K562 (cell line): ENCODE measurements around the gene ELAVL3. TPM values are rescaled to one million over a fixed set of nuclear protein-coding genes. Genes with fewer than 3 reads are reported as not detected.
A peak's percentile ranks its signal among the peaks of the same experiment; 100 is the strongest.

Source experiments
- ATAC-seq: fragments of 200-7000 bp; cut with Tn5 transposase; 3 replicates; pipeline ENCODE4 v1.9.1; 2020; ENCODE audit warnings: moderate library complexity
- BruUV-seq: library from RNA; stranded (reverse); fragments of 400-500 nt; replicated peaks from 2 replicates; lab custom pipeline; 2021; lab: Mats Ljungman, UMichigan
- CTCF ChIA-PET: fragments of 300-600 bp; formaldehyde crosslinking; extraction: SDS; loops from one replicate; lab custom pipeline; 2021; ENCODE audit warnings: low intra/inter-chr PET ratio; lab: Yijun Ruan, JAX
- POLR2A ChIA-PET: fragments of 300-600, 350-650 bp; sonication (Branson Sonifier 250); formaldehyde crosslinking; extraction: SDS; loops from one replicate; lab custom pipeline; 2021; ENCODE audit warnings: antibody characterized with exemption, inconsistent platforms; lab: Yijun Ruan, JAX
- DNase-seq, 4 experiments: peaks; one replicate each; pipeline versions ENCODE4 v3.0.0 to v3.0.0-alpha.2; 2011 to 2018; ENCODE audit warnings: low spot score in 3 of 4, mixed read lengths in 3 of 4; ENCODE audit errors: extremely low read depth in 1 of 4
- FAIRE-seq: peaks from 2 replicates; lab custom pipeline; 2011; peaks lifted over from hg19 to GRCh38; lab: Jason Lieb, UNC
- H2AFZ ChIP-seq: 2 replicates; pipeline ENCODE4 v1.6.0; 2011; ENCODE audit warnings: low read depth, low read length, control low read depth, inconsistent platforms
- H3K27ac ChIP-seq: fragments of 200-600 bp; 3 replicates; pipeline ENCODE4 v1.8.0; 2011; ENCODE audit warnings: low read depth, mild to moderate bottlenecking, control low read depth, inconsistent platforms, low read length, moderate library complexity, mixed read lengths; ENCODE audit errors: extremely low read depth
- H3K27me3 ChIP-seq, 2 experiments: fragments of 300-600 bp in 1 of 2; 2 replicates in 1 of 2; 3 replicates in 1 of 2; pipeline versions ENCODE4 v1.6.0 to v1.8.0; 2011; ENCODE audit warnings: inconsistent platforms in 2 of 2, low read length in 2 of 2, mild to moderate bottlenecking in 1 of 2, mixed read lengths in 1 of 2, moderate library complexity in 1 of 2; ENCODE audit not compliant: control insufficient read depth in 2 of 2, insufficient read depth in 2 of 2
- H3K36me3 ChIP-seq: fragments of 300-600 bp; 3 replicates; pipeline ENCODE4 v1.8.0; 2011; ENCODE audit warnings: mild to moderate bottlenecking, low read length, inconsistent platforms; ENCODE audit not compliant: control insufficient read depth, insufficient read depth
- H3K4me1 ChIP-seq, 2 experiments: fragments of 200-600 bp in 1 of 2; replicated peaks in 1 of 2; 2 replicates in 1 of 2; 3 replicates in 1 of 2; pipeline versions ENCODE4 v1.5.1 to v1.8.0; 2011; ENCODE audit warnings: inconsistent platforms in 2 of 2, low read length in 2 of 2, mild to moderate bottlenecking in 1 of 2, mixed read lengths in 1 of 2, moderate library complexity in 1 of 2; ENCODE audit not compliant: control insufficient read depth in 2 of 2, insufficient read depth in 2 of 2
- H3K4me2 ChIP-seq: 2 replicates; pipeline ENCODE4 v1.6.1; 2011; ENCODE audit warnings: low read length, control low read depth, inconsistent platforms, mixed read lengths; ENCODE audit not compliant: insufficient read depth
- H3K4me3 ChIP-seq: fragments of 200-600 bp; sonication (generic), shearing (Covaris generic); 2 replicates; pipeline ENCODE4 v1.5.1; 2016; ENCODE audit warnings: control low read depth, inconsistent platforms
- H3K79me2 ChIP-seq: fragments of 200-600 bp; 3 replicates; pipeline ENCODE4 v1.8.0; 2011; ENCODE audit warnings: low read length, inconsistent platforms; ENCODE audit not compliant: control insufficient read depth, insufficient read depth
- H3K9ac ChIP-seq, 2 experiments: 2 replicates each; pipeline versions ENCODE4 v1.6.0 to v1.6.1; 2011; ENCODE audit warnings: low read depth in 2 of 2, low read length in 2 of 2, control low read depth in 1 of 2, inconsistent platforms in 1 of 2, mild to moderate bottlenecking in 1 of 2, mixed read lengths in 1 of 2; ENCODE audit not compliant: insufficient read depth in 1 of 2
- H3K9me1 ChIP-seq: one replicate; pipeline ENCODE4 v1.6.0; 2011; ENCODE audit warnings: inconsistent platforms, mild to moderate bottlenecking, low read length, moderate library complexity; ENCODE audit not compliant: control insufficient read depth, insufficient read depth
- H3K9me3 ChIP-seq: replicated peaks from 2 replicates; pipeline ENCODE4 v1.5.1; 2011; ENCODE audit warnings: low read depth, low read length, inconsistent platforms; ENCODE audit not compliant: control insufficient read depth, insufficient read depth
- H4K20me1 ChIP-seq: replicated peaks from 2 replicates; pipeline ENCODE4 v1.6.1; 2011; ENCODE audit warnings: low read length, inconsistent platforms, mixed read lengths; ENCODE audit not compliant: control insufficient read depth, insufficient read depth
- PHB2 ChIP-seq: fragments of 450-650 bp; IDR thresholded peaks from 2 replicates; pipeline ENCODE4 v1.6.1; 2017; ENCODE audit warnings: low read depth
- PRDM10 ChIP-seq: fragments of 450-650 bp; IDR thresholded peaks from 2 replicates; pipeline ENCODE4 v1.6.1; 2018; ENCODE audit not compliant: partially characterized antibody
- WGBS: fragments of 100-300 bp; shearing (Covaris generic); methylation state at CpG from one replicate; pipeline ENCODE4 v1.1.6; 2016; ENCODE audit warnings: low coverage, mixed read lengths; ENCODE audit not compliant: insufficient coverage; ENCODE audit errors: missing lambda C conversion rate; 5-methylcytosine and 5-hydroxymethylcytosine counted together
- in situ Hi-C: fragments of 300-500 bp; cut with MboI; formaldehyde crosslinking; loops from 4 replicates; pipeline ENCODE4 v1.15.0; 2018; ENCODE audit warnings: inconsistent platforms, mixed read lengths
- intact Hi-C: fragments of 100-400 bp; cut with micrococcal nuclease; formaldehyde crosslinking; loops from 2 replicates; pipeline ENCODE4 v1.14.2; 2022
- polyA plus RNA-seq, 8 experiments: library from polyadenylated mRNA; depleted of rRNA in 4 of 8; stranded (reverse) in 5 of 8; unstranded in 3 of 8; fragments of >200 nt; fragmentation: Nextera tagmentation in 2 of 8; fragmentation: Illumina TruSeq in 1 of 8; extraction: Ambion mirVana in 2 of 8; extraction: Trizol in 1 of 8; gene quantifications; 2 replicates each; pipeline versions ENCODE4 v1.2.1 to v1.2.3, GENCODE V29; 2011 to 2014; ENCODE audit warnings: inconsistent platforms in 1 of 8, missing spikeins in 1 of 8
- total RNA-seq, 7 experiments: library from RNA; depleted of rRNA in 6 of 7; stranded (reverse); fragments of >200 nt in 6 of 7; fragmentation: Illumina TruSeq in 2 of 7; extraction: Trizol in 2 of 7; gene quantifications; 2 replicates each; pipeline versions ENCODE4 v1.2.1 to v1.2.3, GENCODE V29; 2011 to 2021; ENCODE audit warnings: low replicate concordance in 1 of 7

The ELAVL3 gene
- total and polyA plus RNA-seq, 9 of the 15 experiments (the other 6 are each of a cell fraction or from before 2014, with no cell fraction given), result not detected

GRCh38 chr19:11408591-11408990 lies 72.3 kb downstream of the ELAVL3 start:
- in situ Hi-C loops, result no loop called here
- no peaks in the 10 kb centered on the region for H4K20me1 ChIP-seq
- no peaks in the 10 kb centered on the region for H3K36me3 ChIP-seq
- no peak overlapping the region for H2AFZ ChIP-seq
- H3K79me2 ChIP-seq, result no peaks in the 10 kb centered on the region
- FAIRE-seq (peak; percentile 82), ATAC-seq (no peak), DNase-seq (no peak)
- no peaks in the 10 kb centered on the region for H3K27me3 ChIP-seq
- no peaks in the 10 kb centered on the region for H3K9me3 ChIP-seq
- ChIA-PET CTCF (no interaction called here), POLR2A (interaction anchor here (0.7 kb wide), 1 partner anchor 40 kb away, joined by 4 read pairs; no protein-coding TSS in a partner anchor)
- no TSS peak for BruUV-seq
- no peak overlapping the region for H3K27ac ChIP-seq
- TF ChIP-seq PHB2 (no peak), PRDM10 (peak; percentile 81)
- 57% methylated on average over 4 of the region's 4 CpGs for WGBS
- H3K9ac ChIP-seq, result no peak overlapping the region
- intact Hi-C loops, result no loop called here
- H3K9me1 ChIP-seq, result no peaks in the 10 kb centered on the region
- peaks cover 6 to 14% of the 10 kb centered on the region in 2 experiments; a peak in 4 of 5 replicates for H3K4me1 ChIP-seq
- no peak overlapping the region for H3K4me2 ChIP-seq
- H3K4me3 ChIP-seq, result no peak overlapping the region
